Gastrocnemius medialis (tissue), 4 donors: ENCODE results near the gene IL22RA1. TPM values are rescaled to one million over a fixed set of nuclear protein-coding genes. Genes with fewer than 3 reads are reported as not detected.

Experiments used
- ATAC-seq, 2 donors: fragments of 150-250 bp; one replicate each; pipeline ENCODE4 v1.9.1; 2016
- DNase-seq, 2 donors: peaks; one replicate each; pipeline ENCODE4 v3.0.0-alpha.2; 2019
- H3K27ac ChIP-seq, 4 donors: fragments of 200-600 bp; sonication (generic); 1 replicate in 1 of 4; 2 replicates in 3 of 4; pipeline ENCODE4 v1.5.1; 2016 to 2018; ENCODE audit warnings: mild to moderate bottlenecking in 2 of 4, moderate library complexity in 1 of 4
- H3K27me3 ChIP-seq, 3 donors: fragments of 200-600 bp; sonication (generic) in 2 of 3; 1 replicate in 1 of 3; 2 replicates in 2 of 3; pipeline versions ENCODE4 v1.5.1 to v1.6.0; 2016 to 2019; ENCODE audit warnings: mild to moderate bottlenecking in 1 of 3, moderate library complexity in 1 of 3
- H3K36me3 ChIP-seq, 2 donors: fragments of 200-600 bp; sonication (generic) in 1 of 2; one replicate each; pipeline ENCODE4 v1.5.1; 2017 to 2018
- H3K4me1 ChIP-seq, 2 donors: fragments of 200-600 bp; sonication (generic) in 1 of 2; one replicate each; pipeline ENCODE4 v1.5.1; 2016 to 2017; ENCODE audit warnings: mild to moderate bottlenecking in 2 of 2
- H3K4me3 ChIP-seq, 4 donors: fragments of 200-600 bp; sonication (generic) in 3 of 4; 1 replicate in 1 of 4; 2 replicates in 3 of 4; pipeline ENCODE4 v1.5.1; 2016 to 2019; ENCODE audit warnings: mild to moderate bottlenecking in 2 of 4
- H3K9me3 ChIP-seq, 3 donors: fragments of 200-600 bp; sonication (generic) in 2 of 3; 1 replicate in 1 of 3; 2 replicates in 2 of 3; pipeline ENCODE4 v1.5.1; 2016 to 2019
- CTCF ChIP-seq, 5 experiments: fragments of 450-650 bp in 3 of 5; fragments of 200-600 bp in 2 of 5; sonication (generic) in 2 of 5; IDR thresholded peaks in 4 of 5; conservative IDR thresholded peaks in 1 of 5; 1 replicate in 4 of 5; 2 replicates in 1 of 5; pipeline ENCODE4 v1.5.1; 2016 to 2019; ENCODE audit warnings: antibody characterized with exemption in 5 of 5, mild to moderate bottlenecking in 3 of 5, moderate library complexity in 3 of 5
- POLR2A ChIP-seq, 2 donors: fragments of 450-650 bp; IDR thresholded peaks; one replicate each; pipeline ENCODE4 v1.6.1; 2017; ENCODE audit warnings: antibody characterized with exemption in 2 of 2, mild to moderate bottlenecking in 2 of 2, moderate library complexity in 2 of 2
- in situ Hi-C, 4 donors: fragments of 200-750 bp; cut with MboI; loops; one replicate each; pipeline versions ENCODE4 v1.15.0 to v1.8.0; 2017; ENCODE audit warnings: low sequenced_read_pairs in 4 of 4
- intact Hi-C: fragments of 100-400 bp; cut with DNase I; formaldehyde crosslinking; loops from one replicate; pipeline ENCODE4 v1.15.1; 2023; ENCODE audit warnings: low total_unique reads
- total RNA-seq, 4 donors: library from RNA; depleted of rRNA; stranded (reverse); fragments of >200 nt; gene quantifications; one replicate each; pipeline versions ENCODE4 v1.1.0 to v1.2.3, GENCODE V29; 2016

IL22RA1 gene
- total RNA-seq, 4 donors from 2014 or later = 0.36 TPM; not detected in 3

- no peaks in the 10 kb centered on the region for H3K36me3 ChIP-seq
- no peak overlapping the region for H3K4me3 ChIP-seq
- in situ Hi-C loops (no loop called here), intact Hi-C loops (no loop called here)
- ATAC-seq = no peak
- no peak for DNase-seq
- TF ChIP-seq CTCF (IDR thresholded peaks at IDR 0.05 in 4 of 5, conservative IDR thresholded peaks at IDR 0.05 in 1 of 5) (no peak), POLR2A (IDR thresholded peaks at IDR 0.05) (no peak)
- H3K4me1 ChIP-seq = no peaks in the 10 kb centered on the region
- no peaks in the 10 kb centered on the region for H3K9me3 ChIP-seq
- H3K27me3 ChIP-seq = no peaks in the 10 kb centered on the region
- no peak overlapping the region for H3K27ac ChIP-seq
These were observed 34.2 kb upstream of the IL22RA1 start for GRCh38 chr1:24177161-24177560.

- TF ChIP-seq CTCF (IDR thresholded peaks at IDR 0.05 in 4 of 5, conservative IDR thresholded peaks at IDR 0.05 in 1 of 5) (no peak), POLR2A (IDR thresholded peaks at IDR 0.05) (no peak)
- Histone ChIP-seq H3K9me3 (no peaks in the 10 kb centered on the region), H3K4me1 (no peaks in the 10 kb centered on the region), H3K27ac (no peak overlapping the region), H3K27me3 (no peaks in the 10 kb centered on the region), H3K36me3 (no peaks in the 10 kb centered on the region), H3K4me3 (no peak overlapping the region)
- intact Hi-C loops (no loop called here), in situ Hi-C loops (no loop called here)
- ATAC-seq (no peak), DNase-seq (no peak)
These were observed 32.3 kb upstream of the IL22RA1 start for GRCh38 chr1:24175033-24175755.

GRCh38 chr1:24173638-24174575, 31.0 kb upstream of the IL22RA1 start:
- in situ Hi-C loops = no loop called here
- no peaks in the 10 kb centered on the region for H3K9me3 ChIP-seq
- no peaks in the 10 kb centered on the region for H3K27me3 ChIP-seq
- H3K36me3 ChIP-seq = no peaks in the 10 kb centered on the region
- no peak overlapping the region for H3K4me3 ChIP-seq
- ATAC-seq = no peak
- peaks cover 0 to 4% of the 10 kb centered on the region in 2 donors for H3K4me1 ChIP-seq
- DNase-seq = no peak
- no peak overlapping the region for H3K27ac ChIP-seq
- TF ChIP-seq CTCF (IDR thresholded peaks at IDR 0.05 in 4 of 5, conservative IDR thresholded peaks at IDR 0.05 in 1 of 5) (no peak), POLR2A (IDR thresholded peaks at IDR 0.05) (no peak)
- intact Hi-C loops = no loop called here

GRCh38 chr1:24172598-24172997, 29.7 kb upstream of the IL22RA1 start:
- H3K36me3 ChIP-seq = no peaks in the 10 kb centered on the region
- ATAC-seq (no peak), DNase-seq (no peak)
- peaks cover 3 to 14% of the 10 kb centered on the region in 2 donors for H3K4me1 ChIP-seq
- H3K27me3 ChIP-seq = no peaks in the 10 kb centered on the region
- H3K27ac ChIP-seq = no peak overlapping the region
- intact Hi-C loops = no loop called here
- no peaks in the 10 kb centered on the region for H3K9me3 ChIP-seq
- TF ChIP-seq CTCF (IDR thresholded peaks at IDR 0.05 in 4 of 5, conservative IDR thresholded peaks at IDR 0.05 in 1 of 5) = no peak
- TF ChIP-seq POLR2A (IDR thresholded peaks at IDR 0.05) = no peak
- in situ Hi-C loops = no loop called here
- H3K4me3 ChIP-seq = no peak overlapping the region
